GM20000 (cell line): ENCODE data around the gene MAB21L3.

Source experiments
- DNase-seq: peaks from one replicate; pipeline ENCODE4 v3.0.0; 2012; ENCODE audit warnings: low spot score
- TF ChIP-seq, protein P1 (sequence below): IDR thresholded peaks from 2 replicates; pipeline ENCODE4 v1.5.1; 2012; ENCODE audit warnings: mild to moderate bottlenecking, control low read depth; ENCODE audit errors: extremely low read depth, missing control alignments

Gene MAB21L3

DNA sequence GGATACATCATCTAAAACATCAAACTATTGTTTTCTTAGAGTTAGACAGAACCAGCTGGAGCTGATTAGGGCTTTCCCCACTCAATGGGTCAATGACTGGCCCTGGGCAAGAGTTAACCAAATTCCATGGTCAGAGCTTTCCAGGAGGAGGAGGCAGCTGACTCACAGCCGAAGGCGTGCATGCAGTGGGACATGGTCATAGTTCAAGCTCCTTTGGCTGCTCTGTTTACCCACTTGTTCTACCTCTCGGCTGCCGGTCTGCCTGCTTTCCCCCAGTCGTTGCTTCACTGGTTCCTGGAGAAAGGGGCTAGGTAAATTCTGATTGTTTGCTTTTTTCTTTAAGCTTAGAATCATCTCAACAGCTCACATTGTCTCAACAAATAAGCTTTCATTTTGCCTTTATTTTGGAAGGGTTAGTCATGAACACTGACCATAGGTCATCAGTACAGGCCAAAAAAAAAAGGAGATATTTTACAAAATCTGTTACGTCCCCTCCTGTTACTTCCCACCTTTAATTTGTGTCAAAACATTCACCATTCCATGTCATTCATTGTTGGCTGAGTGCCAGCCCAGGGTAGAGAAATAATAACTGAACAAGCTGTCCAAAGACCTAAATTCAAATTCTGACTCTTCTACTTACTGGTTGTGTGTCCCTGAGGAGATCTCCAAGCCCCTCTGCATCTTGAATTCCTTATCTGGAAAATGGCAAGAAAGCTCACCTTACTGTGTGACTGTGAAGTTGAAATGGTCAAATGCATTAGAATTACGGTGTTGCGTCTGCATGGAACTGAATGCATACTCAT is 12.0 kb downstream of the MAB21L3 start:
- TF ChIP-seq, protein P1, sequence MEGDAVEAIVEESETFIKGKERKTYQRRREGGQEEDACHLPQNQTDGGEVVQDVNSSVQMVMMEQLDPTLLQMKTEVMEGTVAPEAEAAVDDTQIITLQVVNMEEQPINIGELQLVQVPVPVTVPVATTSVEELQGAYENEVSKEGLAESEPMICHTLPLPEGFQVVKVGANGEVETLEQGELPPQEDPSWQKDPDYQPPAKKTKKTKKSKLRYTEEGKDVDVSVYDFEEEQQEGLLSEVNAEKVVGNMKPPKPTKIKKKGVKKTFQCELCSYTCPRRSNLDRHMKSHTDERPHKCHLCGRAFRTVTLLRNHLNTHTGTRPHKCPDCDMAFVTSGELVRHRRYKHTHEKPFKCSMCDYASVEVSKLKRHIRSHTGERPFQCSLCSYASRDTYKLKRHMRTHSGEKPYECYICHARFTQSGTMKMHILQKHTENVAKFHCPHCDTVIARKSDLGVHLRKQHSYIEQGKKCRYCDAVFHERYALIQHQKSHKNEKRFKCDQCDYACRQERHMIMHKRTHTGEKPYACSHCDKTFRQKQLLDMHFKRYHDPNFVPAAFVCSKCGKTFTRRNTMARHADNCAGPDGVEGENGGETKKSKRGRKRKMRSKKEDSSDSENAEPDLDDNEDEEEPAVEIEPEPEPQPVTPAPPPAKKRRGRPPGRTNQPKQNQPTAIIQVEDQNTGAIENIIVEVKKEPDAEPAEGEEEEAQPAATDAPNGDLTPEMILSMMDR = no peak
- no peak for DNase-seq

DNA sequence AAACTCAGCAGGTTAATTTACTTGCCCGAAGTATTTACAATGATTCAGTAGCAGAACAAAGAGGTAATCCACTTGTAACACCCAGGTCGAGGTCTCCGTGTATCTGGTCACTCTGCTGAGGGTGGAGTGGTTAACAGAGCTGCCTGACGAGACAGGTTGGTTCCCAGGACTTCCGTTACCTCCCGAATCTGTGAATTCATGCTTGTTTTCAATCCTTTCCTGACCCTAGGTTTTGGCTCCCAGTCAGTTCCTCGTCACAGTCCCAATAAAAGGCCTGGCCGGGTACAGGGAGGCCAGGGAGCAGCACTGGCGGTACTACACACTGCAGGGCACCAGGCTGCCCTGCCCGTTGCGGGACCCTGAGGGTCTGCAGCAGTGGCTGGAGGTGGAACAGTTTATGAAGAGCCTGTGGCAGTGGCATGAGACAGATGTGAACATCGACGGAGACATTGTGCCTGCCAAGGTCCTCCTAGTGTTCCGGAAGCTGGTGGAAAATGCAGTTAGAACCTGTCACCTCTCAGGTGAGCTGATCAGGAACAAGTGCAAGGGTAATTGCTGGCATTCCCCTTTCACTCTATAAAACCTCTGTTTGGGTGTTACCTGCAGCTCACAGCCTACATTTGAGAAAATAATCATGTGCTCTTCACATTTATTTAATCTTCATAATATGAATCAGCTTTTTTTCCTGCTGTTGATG is 12.8 kb downstream of the MAB21L3 start:
- no peak for DNase-seq
- TF ChIP-seq, protein P1 = no peak

- DNase-seq = no peak
- TF ChIP-seq, protein P1 = no peak
Measured at GRCh38 chr1:116125758-116126157, 14.6 kb downstream of the MAB21L3 start.

DNA sequence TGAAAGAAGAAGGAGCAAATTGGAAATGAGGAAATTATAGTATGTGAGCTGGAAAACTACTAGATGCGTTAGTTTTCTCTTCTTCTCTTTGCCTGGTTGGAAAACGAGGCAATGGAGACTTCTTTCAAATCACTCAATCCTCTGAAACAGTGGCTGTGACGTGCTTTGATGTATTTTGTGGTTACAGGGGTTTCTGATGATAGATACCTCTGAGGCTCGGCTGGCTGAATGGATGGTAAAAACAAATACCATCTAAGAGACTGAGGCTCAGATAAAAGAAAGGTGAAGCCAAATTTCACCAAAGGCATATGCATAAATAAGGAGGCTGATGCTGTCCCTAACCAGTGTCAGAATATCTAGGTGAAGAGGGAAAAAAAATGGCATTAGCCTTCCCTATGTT is 15.1 kb downstream of the MAB21L3 start:
- TF ChIP-seq, protein P1 = no peak
- DNase-seq = no peak

DNA sequence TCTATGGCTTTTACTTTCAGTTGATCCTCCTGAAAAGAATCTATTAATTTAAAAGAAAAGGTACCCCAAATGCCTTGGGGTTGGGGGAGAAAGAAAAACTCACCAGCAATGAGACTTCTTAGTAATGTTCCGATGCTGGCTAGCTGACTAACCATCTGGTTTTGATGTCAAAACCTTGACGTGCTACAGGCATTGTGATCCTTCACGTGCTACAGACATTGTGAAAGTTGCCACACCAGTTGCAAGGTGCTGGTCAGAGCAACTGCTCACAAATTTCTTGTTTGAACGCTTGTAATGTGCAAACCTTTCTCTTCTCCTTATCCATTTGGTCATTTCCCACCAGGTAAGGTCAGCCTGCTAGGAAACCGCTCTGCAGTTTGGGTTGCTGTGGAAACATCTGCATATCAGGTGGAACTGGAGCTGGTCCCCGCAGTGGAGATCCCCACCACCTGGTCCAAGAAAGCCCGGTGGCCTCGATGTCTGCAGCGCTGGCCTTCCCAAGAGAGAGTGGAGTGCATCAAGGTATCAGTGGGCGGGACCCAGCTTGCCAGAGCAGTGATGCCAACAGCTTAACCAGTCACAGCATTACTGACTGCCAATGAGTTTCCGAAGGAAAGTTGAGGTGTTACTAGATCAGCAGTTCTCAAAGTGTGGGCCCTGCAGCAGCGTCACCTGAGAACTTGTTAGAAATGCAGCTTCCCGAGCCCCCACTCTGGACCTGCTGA is 16.1 kb downstream of the MAB21L3 start:
- DNase-seq = no peak
- TF ChIP-seq, protein P1 = no peak

- no peak for DNase-seq
- TF ChIP-seq, protein P1 = no peak
Measured at GRCh38 chr1:116127848-116128540, 16.8 kb downstream of the MAB21L3 start.
